ENCODE data around the gene POTEH. TPM values are rescaled to one million over a fixed set of nuclear protein-coding genes. Genes with fewer than 3 reads are reported as not detected.
"Not testable (repeated sequence)": the region's sequence is repeated elsewhere in the genome, so short reads cannot be mapped to it uniquely, and the experiment has no call there.

POTEH gene
- total and polyA plus RNA-seq, 2 experiments from 2014 or later, result not detected

GRCh38 chr22:15669430-15669829 is 20.4 kb upstream of the POTEH start:
- H3K36me3 ChIP-seq (ENCODE audit: low read depth); H3K4me2 ChIP-seq (ENCODE audit: unreplicated experiment); H3K4me3 ChIP-seq; H3K4me1 ChIP-seq (ENCODE audit: insufficient read depth); H3K79me2 ChIP-seq (ENCODE audit: insufficient read depth); in situ Hi-C loops (cut with MboI); H4K20me1 ChIP-seq (ENCODE audit: insufficient read depth); H3K27ac ChIP-seq; H3K9me2 ChIP-seq (ENCODE audit: insufficient read depth); H3K9me3 ChIP-seq (ENCODE audit: low read depth); H2AFZ ChIP-seq; H3K9ac ChIP-seq; H3F3A ChIP-seq (ENCODE audit: insufficient read depth); DNase-seq; H3K27me3 ChIP-seq (replicated peaks; ENCODE audit: insufficient read depth): not testable (repeated sequence)
- WGBS, 2 experiments (ENCODE audit: low coverage in 1 of 2, low lambda C conversion rate in 2 of 2, missing lambda C conversion rate in 2 of 2), result 33 to 34% methylated on average over 7 to 11 of the region's 12 CpGs

GRCh38 chr22:15679702-15680101 is 10.1 kb upstream of the POTEH start:
- H3K27ac ChIP-seq; in situ Hi-C loops (cut with MboI): not testable (repeated sequence)
- WGBS, 2 experiments (ENCODE audit: low coverage in 1 of 2, low lambda C conversion rate in 2 of 2, missing lambda C conversion rate in 2 of 2), result 65 to 76% methylated on average over 6 to 7 of the region's 8 CpGs

GRCh38 chr22:15684115-15684514 is 5.7 kb upstream of the POTEH start:
- H3K79me2 ChIP-seq (ENCODE audit: insufficient read depth); H2AFZ ChIP-seq; H3K36me3 ChIP-seq (ENCODE audit: low read depth); H3K9me3 ChIP-seq (ENCODE audit: low read depth); in situ Hi-C loops (cut with MboI); H3K4me2 ChIP-seq (ENCODE audit: unreplicated experiment); H4K20me1 ChIP-seq (ENCODE audit: insufficient read depth); H3K9ac ChIP-seq; H3K4me1 ChIP-seq (ENCODE audit: insufficient read depth); DNase-seq; H3K9me2 ChIP-seq (ENCODE audit: insufficient read depth); H3K27me3 ChIP-seq (replicated peaks; ENCODE audit: insufficient read depth); H3K4me3 ChIP-seq; H3K27ac ChIP-seq; H3F3A ChIP-seq (ENCODE audit: insufficient read depth): not testable (repeated sequence)
- 55 to 67% methylated on average over 2 of the region's 3 CpGs for WGBS, 2 experiments (ENCODE audit: low coverage in 1 of 2, low lambda C conversion rate in 2 of 2, missing lambda C conversion rate in 2 of 2)

More at GRCh38 chr22:15679702-15680101, 10.1 kb upstream of the POTEH start:
- not testable (repeated sequence) for H3K79me2 ChIP-seq (ENCODE audit: insufficient read depth); H3K4me2 ChIP-seq (ENCODE audit: unreplicated experiment); H3K9me3 ChIP-seq (ENCODE audit: low read depth); H3K36me3 ChIP-seq (ENCODE audit: low read depth); H2AFZ ChIP-seq; H3K9ac ChIP-seq; DNase-seq; H3K4me3 ChIP-seq; H3K27me3 ChIP-seq (replicated peaks; ENCODE audit: insufficient read depth); H3K4me1 ChIP-seq (ENCODE audit: insufficient read depth); H3F3A ChIP-seq (ENCODE audit: insufficient read depth); H4K20me1 ChIP-seq (ENCODE audit: insufficient read depth); H3K9me2 ChIP-seq (ENCODE audit: insufficient read depth)

GRCh38 chr22:15684695-15685094 is 5.1 kb upstream of the POTEH start:
- in situ Hi-C loops (cut with MboI); H3K4me3 ChIP-seq; H3K4me2 ChIP-seq (ENCODE audit: unreplicated experiment): not testable (repeated sequence)

GRCh38 chr22:15685641-15686040 is 4.2 kb upstream of the POTEH start:
- H3K4me2 ChIP-seq (ENCODE audit: unreplicated experiment); H3K4me3 ChIP-seq; H3F3A ChIP-seq (ENCODE audit: insufficient read depth); H2AFZ ChIP-seq; H3K79me2 ChIP-seq (ENCODE audit: insufficient read depth); H3K9me2 ChIP-seq (ENCODE audit: insufficient read depth); DNase-seq; H3K27ac ChIP-seq; in situ Hi-C loops (cut with MboI); H3K36me3 ChIP-seq (ENCODE audit: low read depth); H3K9me3 ChIP-seq (ENCODE audit: low read depth); H4K20me1 ChIP-seq (ENCODE audit: insufficient read depth); H3K27me3 ChIP-seq (replicated peaks; ENCODE audit: insufficient read depth); H3K9ac ChIP-seq; H3K4me1 ChIP-seq (ENCODE audit: insufficient read depth): not testable (repeated sequence)
- WGBS, 2 experiments (ENCODE audit: low coverage in 1 of 2, low lambda C conversion rate in 2 of 2, missing lambda C conversion rate in 2 of 2), result 21 to 60% methylated on average over 4 of the region's 4 CpGs

More at GRCh38 chr22:15684695-15685094, 5.1 kb upstream of the POTEH start:
- H4K20me1 ChIP-seq (ENCODE audit: insufficient read depth); H3K36me3 ChIP-seq (ENCODE audit: low read depth); H3K4me1 ChIP-seq (ENCODE audit: insufficient read depth); H3K27ac ChIP-seq; H3K79me2 ChIP-seq (ENCODE audit: insufficient read depth); H3K27me3 ChIP-seq (replicated peaks; ENCODE audit: insufficient read depth); H3K9ac ChIP-seq; H3F3A ChIP-seq (ENCODE audit: insufficient read depth); H3K9me2 ChIP-seq (ENCODE audit: insufficient read depth); H2AFZ ChIP-seq; H3K9me3 ChIP-seq (ENCODE audit: low read depth); DNase-seq: not testable (repeated sequence)
- no CpG with 5 or more reads among the region's 6 CpGs for WGBS, 2 experiments (ENCODE audit: low coverage in 1 of 2, low lambda C conversion rate in 2 of 2, missing lambda C conversion rate in 2 of 2)

GRCh38 chr22:15687086-15687485 is 2.7 kb upstream of the POTEH start:
- H3F3A ChIP-seq (ENCODE audit: insufficient read depth); H3K27me3 ChIP-seq (replicated peaks; ENCODE audit: insufficient read depth); H3K4me3 ChIP-seq; H3K9me3 ChIP-seq (ENCODE audit: low read depth); H3K36me3 ChIP-seq (ENCODE audit: low read depth); H3K4me2 ChIP-seq (ENCODE audit: unreplicated experiment); in situ Hi-C loops (cut with MboI); DNase-seq; H2AFZ ChIP-seq; H3K27ac ChIP-seq; H3K9ac ChIP-seq; H3K9me2 ChIP-seq (ENCODE audit: insufficient read depth); H4K20me1 ChIP-seq (ENCODE audit: insufficient read depth); H3K4me1 ChIP-seq (ENCODE audit: insufficient read depth); H3K79me2 ChIP-seq (ENCODE audit: insufficient read depth): not testable (repeated sequence)
- 0 to 35% methylated on average over 2 to 3 of the region's 3 CpGs for WGBS, 2 experiments (ENCODE audit: low coverage in 1 of 2, low lambda C conversion rate in 2 of 2, missing lambda C conversion rate in 2 of 2)

- H3K27ac ChIP-seq; H3K4me3 ChIP-seq; H3K27me3 ChIP-seq (replicated peaks; ENCODE audit: insufficient read depth); H3F3A ChIP-seq (ENCODE audit: insufficient read depth); DNase-seq; H3K9ac ChIP-seq; H4K20me1 ChIP-seq (ENCODE audit: insufficient read depth); H3K79me2 ChIP-seq (ENCODE audit: insufficient read depth); in situ Hi-C loops (cut with MboI); H2AFZ ChIP-seq; H3K36me3 ChIP-seq (ENCODE audit: low read depth); H3K4me2 ChIP-seq (ENCODE audit: unreplicated experiment); H3K9me3 ChIP-seq (ENCODE audit: low read depth); H3K9me2 ChIP-seq (ENCODE audit: insufficient read depth); H3K4me1 ChIP-seq (ENCODE audit: insufficient read depth): not testable (repeated sequence)
- 55% methylated on average over 4 of the region's 4 CpGs; no CpG with 5 or more reads in 1 of the 2 experiments for WGBS, 2 experiments (ENCODE audit: low coverage in 1 of 2, low lambda C conversion rate in 2 of 2, missing lambda C conversion rate in 2 of 2)
Measured at GRCh38 chr22:15687676-15688075, 2.1 kb upstream of the POTEH start.

GRCh38 chr22:15688090-15688489 is 1.7 kb upstream of the POTEH start:
- H3K9ac ChIP-seq; H3K4me1 ChIP-seq (ENCODE audit: insufficient read depth); H3K9me2 ChIP-seq (ENCODE audit: insufficient read depth); in situ Hi-C loops (cut with MboI); DNase-seq; H3K79me2 ChIP-seq (ENCODE audit: insufficient read depth); H4K20me1 ChIP-seq (ENCODE audit: insufficient read depth); H2AFZ ChIP-seq; H3K27me3 ChIP-seq (replicated peaks; ENCODE audit: insufficient read depth); H3K4me2 ChIP-seq (ENCODE audit: unreplicated experiment); H3F3A ChIP-seq (ENCODE audit: insufficient read depth); H3K4me3 ChIP-seq; H3K9me3 ChIP-seq (ENCODE audit: low read depth); H3K27ac ChIP-seq; H3K36me3 ChIP-seq (ENCODE audit: low read depth): not testable (repeated sequence)
- WGBS, 2 experiments (ENCODE audit: low coverage in 1 of 2, low lambda C conversion rate in 2 of 2, missing lambda C conversion rate in 2 of 2), result 29 to 50% methylated on average over 2 of the region's 2 CpGs

Data from GM23248 (cell line).